HEK293 (cell line): ENCODE results near the gene CYP21A2.
A peak's percentile ranks its signal among the peaks of the same experiment; 100 is the strongest.
"Not testable (repeated sequence)": the region's sequence is repeated elsewhere in the genome, so short reads cannot be mapped to it uniquely, and the experiment has no call there.

Experiments used
- CTCF ChIA-PET: fragments of 350-600 bp; formaldehyde crosslinking; extraction: SDS; loops from one replicate; lab custom pipeline; 2021; ENCODE audit warnings: antibody characterized with exemption; lab: Yijun Ruan, JAX
- POLR2A ChIA-PET: fragments of 300-600 bp; formaldehyde crosslinking; extraction: SDS; loops from one replicate; lab custom pipeline; 2020; ENCODE audit warnings: antibody characterized with exemption, inconsistent platforms; lab: Yijun Ruan, JAX
- H3K27ac ChIP-seq: fragments of 200-500 bp; sonication (Bioruptor generic); 2 replicates; pipeline ENCODE4 v1.5.1; 2014; ENCODE audit warnings: low read depth, low read length, control low read depth, inconsistent platforms; ENCODE audit errors: extremely low read depth
- H3K36me3 ChIP-seq, 2 experiments: fragments of 200-500 bp in 1 of 2; sonication (Bioruptor generic) in 1 of 2; 1 replicate in 1 of 2; 2 replicates in 1 of 2; pipeline ENCODE4 v1.5.1; 2014 to 2017; ENCODE audit warnings: inconsistent platforms in 2 of 2, low read length in 2 of 2; ENCODE audit not compliant: control insufficient read depth in 2 of 2, insufficient read depth in 1 of 2
- H3K4me1 ChIP-seq: fragments of 200-500 bp; sonication (Bioruptor generic); 2 replicates; pipeline ENCODE4 v1.5.1; 2014; ENCODE audit warnings: mild to moderate bottlenecking, low read length, inconsistent platforms; ENCODE audit not compliant: control insufficient read depth, insufficient read depth
- H3K4me3 ChIP-seq: 2 replicates; pipeline ENCODE4 v1.5.1; 2011; ENCODE audit warnings: low read depth, mild to moderate bottlenecking, control low read depth, low read length, moderate library complexity
- H3K9me3 ChIP-seq: fragments of 200-500 bp; sonication (Bioruptor generic); 2 replicates; pipeline ENCODE4 v1.5.1; 2014; ENCODE audit warnings: low read depth, low read length, inconsistent platforms; ENCODE audit not compliant: control insufficient read depth, insufficient read depth
- GLIS1 ChIP-seq: fragments of 450-650 bp; formaldehyde crosslinking; IDR thresholded peaks from 2 replicates; pipeline ENCODE4 v1.5.1; 2016; ENCODE audit warnings: missing biosample characterization, missing genetic modification characterization
- KLF10 ChIP-seq: fragments of 450-650 bp; IDR thresholded peaks from 2 replicates; pipeline ENCODE4 v1.5.1; 2018; ENCODE audit warnings: missing biosample characterization, mild to moderate bottlenecking, missing genetic modification characterization
- SETDB1 ChIP-seq: IDR thresholded peaks from one replicate; pipeline ENCODE4 v1.6.1; 2017; ENCODE audit warnings: mild to moderate bottlenecking, low read length, moderate library complexity, mixed read lengths; ENCODE audit not compliant: insufficient read length
- TCF7L2 ChIP-seq: IDR thresholded peaks from 2 replicates; pipeline ENCODE4 v1.6.1; 2011; ENCODE audit warnings: low read depth, mild to moderate bottlenecking, inconsistent platforms, low read length, moderate library complexity, borderline replicate concordance
- YY2 ChIP-seq: fragments of 450-650 bp; formaldehyde crosslinking; IDR thresholded peaks from 2 replicates; pipeline ENCODE4 v1.5.1; 2016; ENCODE audit warnings: missing biosample characterization, missing genetic modification characterization
- ZNF112 ChIP-seq: fragments of 450-650 bp; formaldehyde crosslinking; IDR thresholded peaks from 2 replicates; pipeline ENCODE4 v1.5.0; 2017; ENCODE audit warnings: missing biosample characterization, missing genetic modification characterization
- ZNF121 ChIP-seq: fragments of 450-650 bp; formaldehyde crosslinking; IDR thresholded peaks from 2 replicates; pipeline ENCODE4 v1.5.1; 2016; ENCODE audit warnings: missing biosample characterization, missing genetic modification characterization
- ZNF174 ChIP-seq: fragments of 450-650 bp; formaldehyde crosslinking; IDR thresholded peaks from 2 replicates; pipeline ENCODE4 v1.5.0; 2017; ENCODE audit warnings: missing biosample characterization, mild to moderate bottlenecking, missing genetic modification characterization
- ZNF19 ChIP-seq: fragments of 450-650 bp; formaldehyde crosslinking; IDR thresholded peaks from 2 replicates; pipeline ENCODE4; 2016; ENCODE audit warnings: missing biosample characterization, missing genetic modification characterization, low read depth
- ZNF202 ChIP-seq: fragments of 450-650 bp; formaldehyde crosslinking; IDR thresholded peaks from 2 replicates; pipeline ENCODE4 v1.5.1; 2016; ENCODE audit warnings: missing biosample characterization, missing genetic modification characterization, borderline replicate concordance
- ZNF426 ChIP-seq: fragments of 450-650 bp; formaldehyde crosslinking; IDR thresholded peaks from 2 replicates; pipeline ENCODE4 v1.5.1; 2017; ENCODE audit warnings: missing biosample characterization, missing genetic modification characterization, mild to moderate bottlenecking, inconsistent platforms, moderate library complexity
- ZNF571 ChIP-seq: fragments of 450-650 bp; formaldehyde crosslinking; IDR thresholded peaks from 2 replicates; pipeline ENCODE4 v1.5.0; 2017; ENCODE audit warnings: missing biosample characterization, missing genetic modification characterization
- ZNF830 ChIP-seq: fragments of 450-650 bp; IDR thresholded peaks from 2 replicates; pipeline ENCODE4 v1.5.0; 2018; ENCODE audit warnings: missing biosample characterization, missing genetic modification characterization, low read depth, mild to moderate bottlenecking, moderate library complexity
- ZNF843 ChIP-seq: fragments of 450-650 bp; formaldehyde crosslinking; IDR thresholded peaks from 2 replicates; pipeline ENCODE4 v1.5.1; 2016; ENCODE audit warnings: missing biosample characterization, missing genetic modification characterization
- TF ChIP-seq, protein P1 (sequence below): fragments of 450-650 bp; formaldehyde crosslinking; IDR thresholded peaks from 2 replicates; pipeline ENCODE4 v1.5.1; 2016; ENCODE audit warnings: missing biosample characterization, missing genetic modification characterization
- TF ChIP-seq, protein P2 (sequence below): fragments of 450-650 bp; formaldehyde crosslinking; IDR thresholded peaks from 2 replicates; pipeline ENCODE4 v1.5.1; 2017; ENCODE audit warnings: missing biosample characterization, missing genetic modification characterization

Gene CYP21A2

DNA sequence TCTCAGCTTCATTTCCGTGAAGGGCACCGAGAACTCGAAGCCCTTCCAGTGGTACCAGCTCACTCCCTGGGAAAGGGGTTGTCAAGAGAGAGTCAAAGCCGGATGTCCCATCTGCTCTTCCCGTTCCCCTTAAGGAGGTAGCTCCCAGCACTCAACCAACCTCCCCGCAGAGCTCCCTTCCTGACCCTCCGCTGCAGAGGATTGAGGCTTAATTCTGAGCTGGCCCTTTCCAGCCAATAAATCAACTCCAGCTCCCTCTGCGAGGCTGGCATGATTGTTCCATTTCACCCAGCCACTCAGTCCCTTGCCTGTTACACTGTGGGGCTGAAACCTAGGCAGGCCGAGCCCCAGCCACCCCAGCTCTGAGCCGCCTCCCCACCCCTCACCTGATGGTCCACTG, 3.2 kb downstream of the CYP21A2 start:
- H3K36me3 ChIP-seq, H3K4me3 ChIP-seq, POLR2A ChIA-PET, CTCF ChIA-PET, H3K4me1 ChIP-seq, H3K9me3 ChIP-seq, H3K27ac ChIP-seq: not testable (repeated sequence)

DNA sequence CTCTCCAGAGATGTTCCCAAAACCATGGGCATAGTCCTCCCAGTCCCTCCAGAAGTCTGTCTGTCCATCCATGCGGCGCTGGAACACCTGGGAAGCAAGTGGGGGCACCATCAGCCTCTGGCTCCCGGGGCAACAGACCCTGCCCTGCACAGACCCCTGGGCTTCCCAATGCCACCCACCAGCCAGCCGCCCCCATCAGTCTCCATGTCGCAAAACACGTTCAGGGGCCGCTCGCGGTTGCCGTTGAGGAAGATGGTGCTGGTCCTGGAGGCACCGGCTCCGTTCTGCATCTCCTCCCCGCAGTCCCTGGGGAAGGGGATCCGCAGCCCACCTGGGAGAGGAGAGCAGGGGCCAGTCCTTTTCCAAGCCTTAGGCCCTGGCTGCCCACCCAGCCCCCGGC, 4.1 kb downstream of the CYP21A2 start:
- H3K9me3 ChIP-seq, H3K36me3 ChIP-seq, H3K4me3 ChIP-seq, H3K27ac ChIP-seq, POLR2A ChIA-PET, H3K4me1 ChIP-seq, CTCF ChIA-PET: not testable (repeated sequence)

DNA sequence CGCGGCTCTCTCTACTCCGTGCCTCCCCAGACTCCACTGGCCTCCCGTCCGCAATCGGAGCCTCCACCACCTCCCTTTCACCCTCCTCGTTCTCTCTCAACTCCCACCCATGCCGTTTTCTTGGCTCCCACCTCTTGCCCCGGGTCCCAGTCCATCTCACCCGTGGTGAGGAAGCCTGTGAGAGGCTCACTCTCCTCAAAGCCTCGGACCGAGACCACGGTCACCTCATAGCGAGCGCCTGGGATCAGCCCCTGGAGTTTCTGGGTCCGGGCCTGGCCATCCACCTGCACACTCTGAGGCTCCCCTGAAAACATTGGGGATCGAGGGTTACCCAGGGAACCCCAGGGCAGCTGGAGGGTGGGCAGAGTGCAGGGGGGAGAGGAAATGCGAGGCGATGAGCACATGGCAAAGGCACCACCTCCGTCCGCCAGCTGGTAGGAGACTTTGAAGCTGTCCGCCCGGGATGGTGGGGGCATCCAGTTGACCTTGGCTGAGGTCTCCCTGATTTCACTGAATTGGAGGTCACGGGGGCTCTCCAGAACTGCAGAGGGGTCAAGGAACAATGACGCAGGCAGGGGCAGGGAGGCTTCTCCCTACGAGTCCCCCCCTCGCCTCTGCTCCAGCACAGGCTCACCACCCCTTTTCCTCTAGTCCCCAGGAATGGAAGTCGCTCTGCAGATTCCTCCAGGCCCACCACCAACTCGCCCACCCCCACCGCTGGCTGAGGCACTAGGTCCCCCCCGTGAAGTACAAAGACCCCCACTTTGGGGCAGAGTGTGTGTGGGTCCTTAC, 5.6 kb downstream of the CYP21A2 start:
- H3K4me1 ChIP-seq, POLR2A ChIA-PET, H3K9me3 ChIP-seq, H3K36me3 ChIP-seq, CTCF ChIA-PET, H3K27ac ChIP-seq, H3K4me3 ChIP-seq: not testable (repeated sequence)

DNA sequence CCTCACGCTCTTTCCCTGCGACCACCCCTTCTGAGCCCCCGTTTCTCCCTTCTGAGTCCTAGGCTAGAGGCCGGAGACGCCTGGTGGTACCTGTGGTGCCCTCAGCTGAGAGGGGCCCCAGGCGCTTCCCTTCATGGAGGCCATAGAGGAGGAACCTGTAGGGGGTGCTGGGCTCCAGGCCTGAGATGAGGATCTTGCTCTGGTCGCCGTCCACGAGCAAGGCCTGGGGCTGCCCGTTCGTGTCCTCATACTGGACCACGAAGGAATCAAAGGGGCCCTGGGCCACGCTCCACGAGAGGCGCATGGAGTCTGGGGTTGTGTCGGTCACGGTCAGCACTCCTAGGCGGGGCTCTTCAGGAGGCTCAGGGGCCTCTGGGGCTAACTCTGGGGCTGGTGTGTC, 6.7 kb downstream of the CYP21A2 start:
- POLR2A ChIA-PET, H3K9me3 ChIP-seq, CTCF ChIA-PET, H3K4me3 ChIP-seq, H3K27ac ChIP-seq, H3K4me1 ChIP-seq, H3K36me3 ChIP-seq: not testable (repeated sequence)

DNA sequence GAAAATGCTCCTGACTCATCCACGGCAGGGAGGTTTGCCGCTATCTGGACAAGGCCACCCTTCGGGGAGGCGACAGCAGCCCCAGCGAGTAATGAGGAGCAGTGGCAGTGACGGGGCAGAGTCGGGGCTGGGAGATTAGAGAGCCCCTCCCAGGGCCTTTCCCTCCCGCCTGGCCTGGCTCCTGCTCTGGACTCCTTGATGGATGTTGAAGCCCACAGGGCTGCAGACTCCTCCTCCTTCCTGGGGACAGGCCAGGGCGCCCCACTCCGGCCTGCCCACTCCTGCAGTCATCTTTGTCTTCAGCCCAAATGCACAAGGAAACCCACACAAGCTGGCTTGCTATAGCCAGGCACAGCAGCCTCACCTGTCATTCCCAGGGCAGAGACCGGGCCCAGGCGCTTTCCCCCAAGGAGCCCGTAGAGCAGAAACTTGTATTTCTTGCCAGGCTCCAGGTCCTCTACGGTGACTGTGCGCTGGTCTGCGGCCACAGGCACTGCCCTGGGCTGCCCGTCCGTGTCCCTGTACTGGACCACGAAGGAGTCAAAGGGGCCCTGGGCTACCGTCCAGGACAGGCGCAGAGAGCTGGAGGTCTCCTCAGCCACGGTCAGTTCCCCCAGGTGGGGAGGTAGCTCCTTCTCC, 7.7 kb downstream of the CYP21A2 start:
- Histone ChIP-seq H3K4me1 (no peaks in the 10 kb centered on the region), H3K27ac (no peak overlapping the region), H3K4me3 (no peak overlapping the region), H3K36me3 (no peaks in the 10 kb centered on the region), H3K9me3 (no peaks in the 10 kb centered on the region)
- POLR2A ChIA-PET = no interaction called here
- CTCF ChIA-PET = interaction anchor here (0.6 to 3.1 kb wide), 5 partner anchors 12 to 89 kb away, joined by 3 to 32 read pairs (median 4); no protein-coding TSS in a partner anchor
- no peak for TF ChIP-seq KLF10 (tag by site-specific recombination)
- TF ChIP-seq TCF7L2 = no peak
- TF ChIP-seq ZNF174 (tag by site-specific recombination) = no peak
- no peak for TF ChIP-seq ZNF843 (tag by site-specific recombination)
- TF ChIP-seq SETDB1 = no peak

DNA sequence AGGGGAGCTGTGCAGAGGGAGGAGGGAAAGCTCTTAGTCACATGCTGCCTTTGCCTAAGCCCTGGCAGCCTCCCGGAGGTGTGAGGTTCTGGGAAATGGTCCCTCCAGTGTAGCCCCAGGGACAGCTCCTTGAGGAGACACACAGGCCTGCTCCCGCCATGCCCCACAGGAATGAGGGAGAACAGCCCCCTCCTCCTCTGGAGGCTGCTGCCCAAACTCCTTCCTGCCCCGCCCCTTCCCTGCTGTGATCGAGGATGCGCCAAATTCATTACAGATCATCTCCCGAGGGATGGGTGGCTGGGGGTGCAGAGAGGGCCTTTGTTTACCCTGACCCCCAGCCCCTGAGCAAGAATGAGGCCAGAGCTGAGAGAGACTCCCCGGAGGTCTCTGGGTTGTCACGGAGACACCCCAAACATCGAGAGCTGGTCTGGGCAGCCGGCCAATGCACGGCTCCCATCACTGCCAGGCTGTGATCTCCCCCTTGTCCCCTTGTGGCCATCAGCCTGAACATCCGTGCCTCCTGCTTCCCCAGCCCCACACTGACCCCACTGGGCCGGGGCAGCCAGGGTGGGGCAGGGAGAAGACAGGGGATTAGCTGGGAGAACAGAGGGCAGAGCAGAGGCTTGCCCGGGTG, 8.4 kb downstream of the CYP21A2 start:
- ChIA-PET POLR2A (no interaction called here), CTCF (interaction anchor here (0.5 to 3.1 kb wide), 12 partner anchors 11 to 272 kb away, joined by 3 to 32 read pairs (median 4); no protein-coding TSS in a partner anchor)
- H3K36me3 ChIP-seq = no peaks in the 10 kb centered on the region
- H3K4me3 ChIP-seq = no peak overlapping the region
- H3K9me3 ChIP-seq = no peaks in the 10 kb centered on the region
- H3K27ac ChIP-seq = no peak overlapping the region
- no peaks in the 10 kb centered on the region for H3K4me1 ChIP-seq
- TF ChIP-seq ZNF112 (tag by site-specific recombination) (no peak), ZNF19 (tag by site-specific recombination) (no peak), ZNF571 (tag by site-specific recombination) (no peak), ZNF202 (tag by site-specific recombination) (no peak), YY2 (tag by site-specific recombination) (no peak), ZNF121 (no peak), ZNF426 (tag by site-specific recombination) (no peak), GLIS1 (tag by site-specific recombination) (peak; percentile 92), ZNF830 (tag by site-specific recombination) (no peak)
- TF ChIP-seq, protein P1, sequence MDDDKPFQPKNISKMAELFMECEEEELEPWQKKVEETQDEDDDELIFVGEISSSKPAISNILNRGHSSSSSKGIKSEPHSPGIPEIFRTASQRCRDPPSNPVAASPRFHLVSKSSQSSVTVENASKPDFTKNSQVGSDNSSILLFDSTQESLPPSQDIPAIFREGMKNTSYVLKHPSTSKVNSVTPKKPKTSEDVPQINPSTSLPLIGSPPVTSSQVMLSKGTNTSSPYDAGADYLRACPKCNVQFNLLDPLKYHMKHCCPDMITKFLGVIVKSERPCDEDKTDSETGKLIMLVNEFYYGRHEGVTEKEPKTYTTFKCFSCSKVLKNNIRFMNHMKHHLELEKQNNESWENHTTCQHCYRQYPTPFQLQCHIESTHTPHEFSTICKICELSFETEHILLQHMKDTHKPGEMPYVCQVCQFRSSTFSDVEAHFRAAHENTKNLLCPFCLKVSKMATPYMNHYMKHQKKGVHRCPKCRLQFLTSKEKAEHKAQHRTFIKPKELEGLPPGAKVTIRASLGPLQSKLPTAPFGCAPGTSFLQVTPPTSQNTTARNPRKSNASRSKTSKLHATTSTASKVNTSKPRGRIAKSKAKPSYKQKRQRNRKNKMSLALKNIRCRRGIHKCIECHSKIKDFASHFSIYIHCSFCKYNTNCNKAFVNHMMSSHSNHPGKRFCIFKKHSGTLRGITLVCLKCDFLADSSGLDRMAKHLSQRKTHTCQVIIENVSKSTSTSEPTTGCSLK (tag by site-specific recombination) = no peak
- TF ChIP-seq, protein P2, sequence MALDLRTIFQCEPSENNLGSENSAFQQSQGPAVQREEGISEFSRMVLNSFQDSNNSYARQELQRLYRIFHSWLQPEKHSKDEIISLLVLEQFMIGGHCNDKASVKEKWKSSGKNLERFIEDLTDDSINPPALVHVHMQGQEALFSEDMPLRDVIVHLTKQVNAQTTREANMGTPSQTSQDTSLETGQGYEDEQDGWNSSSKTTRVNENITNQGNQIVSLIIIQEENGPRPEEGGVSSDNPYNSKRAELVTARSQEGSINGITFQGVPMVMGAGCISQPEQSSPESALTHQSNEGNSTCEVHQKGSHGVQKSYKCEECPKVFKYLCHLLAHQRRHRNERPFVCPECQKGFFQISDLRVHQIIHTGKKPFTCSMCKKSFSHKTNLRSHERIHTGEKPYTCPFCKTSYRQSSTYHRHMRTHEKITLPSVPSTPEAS = no peak
